GM23248 (cell line): ENCODE measurements around the gene PLEKHG2. TPM values are rescaled to one million over a fixed set of nuclear protein-coding genes. Genes with fewer than 3 reads are reported as not detected.

Experiments used
- DNase-seq: peaks from one replicate; pipeline ENCODE4 v3.0.0-alpha.2; 2015
- H2AFZ ChIP-seq: fragments of 200-600 bp; sonication (generic); 2 replicates; pipeline ENCODE4 v1.6.1; 2016; ENCODE audit warnings: antibody characterized with exemption
- H3F3A ChIP-seq: fragments of 200-600 bp; sonication (generic); 2 replicates; pipeline ENCODE4 v1.6.1; 2016; ENCODE audit warnings: mild to moderate bottlenecking, antibody characterized with exemption, mixed run types; ENCODE audit not compliant: insufficient read depth
- H3K27ac ChIP-seq: fragments of 200-600 bp; sonication (generic); 2 replicates; pipeline ENCODE4 v1.5.1; 2016; ENCODE audit warnings: mild to moderate bottlenecking
- H3K27me3 ChIP-seq: fragments of 200-600 bp; sonication (generic); replicated peaks from 2 replicates; pipeline ENCODE4 v1.6.1; 2016; ENCODE audit warnings: mild to moderate bottlenecking; ENCODE audit not compliant: insufficient read depth
- H3K36me3 ChIP-seq: fragments of 200-600 bp; sonication (generic); 2 replicates; pipeline ENCODE4 v1.6.1; 2016; ENCODE audit warnings: low read depth, mild to moderate bottlenecking
- H3K4me1 ChIP-seq: fragments of 200-600 bp; sonication (generic); 2 replicates; pipeline ENCODE4 v1.6.1; 2016; ENCODE audit warnings: mild to moderate bottlenecking; ENCODE audit not compliant: insufficient read depth
- H3K4me2 ChIP-seq: fragments of 200-600 bp; sonication (generic); one replicate; pipeline ENCODE4 v1.6.1; 2016; ENCODE audit warnings: mild to moderate bottlenecking; ENCODE audit not compliant: unreplicated experiment
- H3K4me3 ChIP-seq: fragments of 200-600 bp; sonication (generic); 2 replicates; pipeline ENCODE4 v1.5.1; 2016; ENCODE audit warnings: mild to moderate bottlenecking
- H3K79me2 ChIP-seq: fragments of 200-600 bp; sonication (generic); 2 replicates; pipeline ENCODE4 v1.6.1; 2016; ENCODE audit warnings: mild to moderate bottlenecking; ENCODE audit not compliant: insufficient read depth
- H3K9ac ChIP-seq: fragments of 200-600 bp; sonication (generic); 2 replicates; pipeline ENCODE4 v1.6.1; 2016; ENCODE audit warnings: mild to moderate bottlenecking
- H3K9me2 ChIP-seq: fragments of 200-600 bp; sonication (generic); 2 replicates; pipeline ENCODE4 v1.6.1; 2016; ENCODE audit warnings: mixed run types, mild to moderate bottlenecking, moderate library complexity; ENCODE audit not compliant: insufficient read depth
- H3K9me3 ChIP-seq: fragments of 200-600 bp; sonication (generic); one replicate; pipeline ENCODE4 v1.6.1; 2017; ENCODE audit warnings: low read depth
- H4K20me1 ChIP-seq: fragments of 200-600 bp; sonication (generic); 2 replicates; pipeline ENCODE4 v1.6.0; 2016; ENCODE audit not compliant: insufficient read depth
- EZH2 ChIP-seq: fragments of 200-600 bp; sonication (generic); IDR thresholded peaks from 2 replicates; pipeline ENCODE4 v1.6.1; 2018; ENCODE audit warnings: antibody characterized with exemption, mild to moderate bottlenecking; ENCODE audit not compliant: insufficient read depth, poor library complexity, severe bottlenecking
- EZH2phosphoT487 ChIP-seq: fragments of 200-600 bp; sonication (generic); IDR thresholded peaks from 2 replicates; pipeline ENCODE4 v1.6.1; 2018; ENCODE audit warnings: antibody characterized with exemption, moderate library complexity, mild to moderate bottlenecking, low read depth; ENCODE audit not compliant: insufficient read depth
- WGBS, 2 experiments: methylation state at CpG; one replicate each; pipeline ENCODE4 v1.1.6; 2015 to 2017; ENCODE audit warnings: low lambda C conversion rate in 2 of 2, low coverage in 1 of 2; ENCODE audit errors: missing lambda C conversion rate in 2 of 2; 5-methylcytosine and 5-hydroxymethylcytosine counted together
- in situ Hi-C: fragments of 300-500 bp; cut with MboI; formaldehyde crosslinking; loops from 2 replicates; pipeline ENCODE4 v1.15.0; 2020
- polyA plus RNA-seq: library from polyadenylated mRNA; unstranded; fragments of >200 nt; fragmentation: Nextera tagmentation; extraction: Ambion mirVana; gene quantifications from 2 replicates; pipeline ENCODE4 v1.2.1, GENCODE V29; 2016
- total RNA-seq: library from RNA; depleted of rRNA; stranded (reverse); fragments of >200 nt; shearing (Covaris generic); gene quantifications from 2 replicates; pipeline ENCODE4 v1.2.3, GENCODE V29; 2014; rRNA removed

Gene PLEKHG2
- total RNA-seq = 12.0 and 17.5 TPM in 2 replicates
- 12.2 and 13.5 TPM in 2 replicates for polyA plus RNA-seq

DNA sequence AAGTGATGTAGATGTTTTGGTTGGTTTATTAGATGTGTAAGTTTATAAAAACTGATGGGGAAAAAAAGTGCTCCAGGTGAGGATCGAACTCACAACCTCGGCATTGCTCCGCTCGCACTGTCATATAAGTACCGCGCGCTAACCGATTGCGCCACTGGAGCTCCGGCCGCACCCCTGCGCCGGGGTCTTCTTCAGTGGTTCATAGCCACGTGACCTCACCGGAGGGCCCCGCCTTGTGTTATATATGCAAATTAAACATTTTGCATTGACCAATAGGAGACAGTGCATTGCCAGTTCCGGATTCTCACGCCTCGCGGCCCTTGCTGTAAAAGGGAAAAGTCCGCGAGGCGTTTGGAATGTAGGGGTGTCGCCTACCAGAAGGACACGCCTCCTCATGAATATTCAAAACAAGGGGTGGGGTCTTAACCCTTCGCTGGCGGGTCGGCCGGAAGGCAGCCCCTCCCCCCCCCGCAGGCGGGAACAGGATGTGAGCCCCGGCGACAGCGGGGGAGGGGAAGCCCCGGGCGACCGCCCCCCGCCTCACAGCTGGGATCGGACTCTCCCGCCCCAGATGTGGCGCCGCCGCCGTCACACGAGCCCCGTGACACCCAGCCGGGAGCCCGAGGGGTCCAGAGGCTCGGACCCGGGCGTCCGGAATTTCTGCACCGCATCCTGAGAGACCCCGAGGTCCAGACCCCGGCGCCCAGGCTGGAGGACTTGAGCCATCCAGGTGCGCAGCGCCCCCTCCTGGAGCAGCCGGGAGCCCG, at the start of gene PLEKHG2:
TSS of gene PLEKHG2 (plus strand) at position 570 of the 767 bp plus-strand sequence. CDS start 1,418 bp downstream, outside the sequence.
- Histone ChIP-seq H3F3A (peaks cover 29% of the 10 kb centered on the region), H4K20me1 (no peaks in the 10 kb centered on the region), H3K79me2 (peaks cover 51% of the 10 kb centered on the region), H3K4me3 (peak within 1 kb of the TSS; percentile 87), H3K9ac (peak within 1 kb of the TSS; percentile 97), H3K27ac (peak within 1 kb of the TSS; percentile 96), H3K9me3 (no peaks in the 10 kb centered on the region), H3K4me2 (peak within 1 kb of the TSS; percentile 94), H3K36me3 (peaks cover 11% of the 10 kb centered on the region; the same call in 1 of the 2 replicates), H2AFZ (peak within 1 kb of the TSS; percentile 77), H3K9me2 (no peaks in the 10 kb centered on the region), H3K4me1 (peaks cover 16% of the 10 kb centered on the region), H3K27me3 (no peaks in the 10 kb centered on the region)
- DNase-seq = peak; percentile 100
- 1 to 2% methylated on average over 45 to 59 of the region's 60 CpGs for WGBS, 2 experiments
- TF ChIP-seq EZH2phosphoT487 (no peak), EZH2 (no peak)
- in situ Hi-C loops = no loop called here

DNA sequence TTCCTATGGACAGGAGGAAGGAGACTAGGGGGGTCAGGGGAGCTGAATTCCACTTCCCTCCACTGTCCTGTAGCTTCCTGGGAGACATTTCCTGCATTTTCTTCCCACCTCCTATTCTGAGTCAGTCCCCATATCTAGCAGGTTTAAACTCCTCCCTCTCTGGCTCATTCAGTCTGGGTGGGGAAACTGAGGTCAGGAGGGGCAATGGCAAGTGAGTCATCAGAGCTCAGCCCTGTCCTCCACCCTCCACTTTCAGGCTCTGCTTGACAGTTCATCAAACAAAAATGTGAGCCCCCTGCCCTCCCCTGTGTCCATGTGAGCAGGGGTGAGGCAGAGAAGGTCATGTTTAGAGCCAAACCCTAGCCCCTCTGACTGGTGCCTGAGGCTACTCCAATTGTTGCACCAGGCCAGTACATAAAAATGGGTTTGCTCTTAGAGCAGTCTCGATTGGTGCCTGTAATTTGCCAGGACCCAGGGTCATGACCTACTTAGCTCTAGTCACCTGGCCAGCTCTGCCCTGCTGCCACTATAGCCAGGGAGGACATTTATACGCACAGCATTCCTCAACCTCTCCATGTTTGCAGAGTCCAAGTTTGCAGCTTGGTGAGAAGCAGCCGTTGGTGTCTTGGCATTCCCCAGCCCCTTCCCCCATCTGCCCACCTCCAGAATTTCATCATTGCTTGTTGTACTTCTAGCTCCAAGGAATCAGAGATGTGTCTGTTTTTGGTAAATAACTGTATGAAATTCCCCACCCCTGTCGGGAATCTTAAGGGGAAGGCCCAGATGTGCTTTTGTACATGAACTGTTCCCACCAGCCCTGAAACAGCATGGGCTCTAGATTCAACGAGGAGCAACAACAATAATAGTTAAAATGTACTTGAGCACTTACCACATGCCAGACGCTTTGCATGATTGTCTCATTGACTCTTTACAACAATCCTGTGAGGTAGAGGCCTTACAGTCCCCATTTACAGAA, 49.5 kb upstream of the PLEKHG2 start:
- Histone ChIP-seq H3K4me1 (peaks cover 32% of the 10 kb centered on the region), H3K4me2 (peak overlapping the region; percentile 53), H3K36me3 (peaks cover 12% of the 10 kb centered on the region), H4K20me1 (no peaks in the 10 kb centered on the region), H3K4me3 (no peak overlapping the region), H3F3A (peaks cover 62% of the 10 kb centered on the region), H2AFZ (no peak overlapping the region), H3K9me2 (no peaks in the 10 kb centered on the region), H3K27me3 (no peaks in the 10 kb centered on the region), H3K27ac (peak overlapping the region; percentile 96), H3K9me3 (no peaks in the 10 kb centered on the region), H3K9ac (peak overlapping the region; percentile 78), H3K79me2 (peaks cover 50% of the 10 kb centered on the region)
- peak; percentile 65 for DNase-seq
- TF ChIP-seq EZH2 = no peak
- no peak for TF ChIP-seq EZH2phosphoT487
- 8 to 16% methylated on average over 6 of the region's 6 CpGs for WGBS, 2 experiments
- in situ Hi-C loops = no loop called here

GRCh38 chr19:39363901-39364457, 48.5 kb upstream of the PLEKHG2 start:
- peak overlapping the region; percentile 96 for H3K27ac ChIP-seq
- in situ Hi-C loops = no loop called here
- peaks cover 53% of the 10 kb centered on the region for H3F3A ChIP-seq
- no peaks in the 10 kb centered on the region for H3K27me3 ChIP-seq
- H3K36me3 ChIP-seq = peaks cover 7% of the 10 kb centered on the region
- H3K79me2 ChIP-seq = peaks cover 51% of the 10 kb centered on the region
- H4K20me1 ChIP-seq = no peaks in the 10 kb centered on the region
- peak overlapping the region; percentile 78 for H3K9ac ChIP-seq
- H3K9me3 ChIP-seq = no peaks in the 10 kb centered on the region
- H3K4me2 ChIP-seq = peak overlapping the region; percentile 53
- TF ChIP-seq EZH2phosphoT487 = no peak
- no peak for TF ChIP-seq EZH2
- H2AFZ ChIP-seq = no peak overlapping the region
- 10 to 16% methylated on average over 5 of the region's 5 CpGs for WGBS, 2 experiments
- H3K4me1 ChIP-seq = peaks cover 32% of the 10 kb centered on the region
- peak; percentile 81 for DNase-seq
- H3K4me3 ChIP-seq = no peak overlapping the region
- H3K9me2 ChIP-seq = no peaks in the 10 kb centered on the region

GRCh38 chr19:39365531-39365930, 46.9 kb upstream of the PLEKHG2 start:
- no peak overlapping the region for H3K9ac ChIP-seq
- no peak overlapping the region for H3K27ac ChIP-seq
- no peak for DNase-seq
- peaks cover 54% of the 10 kb centered on the region for H3K79me2 ChIP-seq
- H3K27me3 ChIP-seq = no peaks in the 10 kb centered on the region
- H3K4me1 ChIP-seq = peaks cover 32% of the 10 kb centered on the region
- H3K36me3 ChIP-seq = peaks cover 10% of the 10 kb centered on the region
- peaks cover 46% of the 10 kb centered on the region for H3F3A ChIP-seq
- in situ Hi-C loops = no loop called here
- no peak overlapping the region for H3K4me3 ChIP-seq
- no peak overlapping the region for H2AFZ ChIP-seq
- TF ChIP-seq EZH2phosphoT487 (no peak), EZH2 (no peak)
- no peaks in the 10 kb centered on the region for H3K9me3 ChIP-seq
- no peak overlapping the region for H3K4me2 ChIP-seq
- no peaks in the 10 kb centered on the region for H4K20me1 ChIP-seq
- 100% methylated on average over 1 of the region's 1 CpG for WGBS, 2 experiments
- no peaks in the 10 kb centered on the region for H3K9me2 ChIP-seq
